GM12874 (cell line): ENCODE data around the gene FAM163B.

ENCODE experiments used
- CTCF ChIP-seq: IDR thresholded peaks from 2 replicates; pipeline ENCODE4 v1.5.1; 2011; ENCODE audit warnings: low read depth, mild to moderate bottlenecking, control low read depth, low read length, moderate library complexity; ENCODE audit not compliant: insufficient read depth

Gene FAM163B

GRCh38 chr9:133528876-133529241 lies 80.3 kb downstream of the FAM163B start:
- TF ChIP-seq CTCF, result no peak

- no peak for TF ChIP-seq CTCF
Measured at GRCh38 chr9:133528001-133528875, 81.0 kb downstream of the FAM163B start.

GRCh38 chr9:133527444-133527920 lies 81.7 kb downstream of the FAM163B start:
- no peak for TF ChIP-seq CTCF
